Stimulated activated naive CD4-positive, alpha-beta T cell treated with Interleukin-2 at 50 U/mL for 16 hours (primary cell): ENCODE results near the gene GRK4.
A peak's percentile ranks its signal among the peaks of the same experiment; 100 is the strongest.
"Not testable (repeated sequence)": the region's sequence is repeated elsewhere in the genome, so short reads cannot be mapped to it uniquely, and the experiment has no call there.

ENCODE experiments used
- DNase-seq: peaks from one replicate; lab custom pipeline; 2025; lab: John Stamatoyannopoulos, UW

The GRK4 gene

GRCh38 chr4:2958446-2958845 is 4.9 kb upstream of the GRK4 start:
- no peak for DNase-seq

GRCh38 chr4:2960450-2960849 is 2.9 kb upstream of the GRK4 start:
- DNase-seq = not testable (repeated sequence)

GRCh38 chr4:2961421-2961810 is 2.0 kb upstream of the GRK4 start:
- DNase-seq = no peak

- DNase-seq = peak; percentile 74
Observed at GRCh38 chr4:2961811-2962441, 1.4 kb upstream of the GRK4 start.

- no peak for DNase-seq
Observed at GRCh38 chr4:2962614-2963174, 677 bp upstream of the GRK4 start.

GRCh38 chr4:2963966-2964471 is 648 bp downstream of the GRK4 start:
- DNase-seq = no peak

GRCh38 chr4:2964706-2965258 is 1.4 kb downstream of the GRK4 start:
- DNase-seq = no peak

GRCh38 chr4:2965262-2965661 is 1.9 kb downstream of the GRK4 start:
- DNase-seq = no peak

- DNase-seq = no peak
Observed at GRCh38 chr4:2968381-2968780, 5.0 kb downstream of the GRK4 start.

- DNase-seq = no peak
Observed at GRCh38 chr4:2971275-2971674, 7.9 kb downstream of the GRK4 start.

GRCh38 chr4:2977211-2978088 is 14.1 kb downstream of the GRK4 start:
- DNase-seq = no peak

GRCh38 chr4:2981256-2981819 is 18.0 kb downstream of the GRK4 start:
- no peak for DNase-seq

GRCh38 chr4:2982012-2982411 is 18.6 kb downstream of the GRK4 start:
- no peak for DNase-seq

GRCh38 chr4:2983715-2984114 is 20.3 kb downstream of the GRK4 start:
- DNase-seq = not testable (repeated sequence)

GRCh38 chr4:2991243-2991642 is 27.9 kb downstream of the GRK4 start:
- DNase-seq = no peak

- no peak for DNase-seq
Observed at GRCh38 chr4:2994917-2995316, 31.5 kb downstream of the GRK4 start.

- no peak for DNase-seq
Observed at GRCh38 chr4:2995546-2996265, 32.3 kb downstream of the GRK4 start.

GRCh38 chr4:2996415-2996814 is 33.0 kb downstream of the GRK4 start:
- no peak for DNase-seq

GRCh38 chr4:3007724-3008123 is 44.4 kb downstream of the GRK4 start:
- DNase-seq = no peak

- DNase-seq = peak; percentile 32
Observed at GRCh38 chr4:3009422-3009821, 46.1 kb downstream of the GRK4 start.

GRCh38 chr4:3010577-3010976 is 47.2 kb downstream of the GRK4 start:
- no peak for DNase-seq

GRCh38 chr4:3010998-3011397 is 47.6 kb downstream of the GRK4 start:
- DNase-seq = no peak
